ENCODE measurements around the gene WWOX.

WWOX gene

DNA sequence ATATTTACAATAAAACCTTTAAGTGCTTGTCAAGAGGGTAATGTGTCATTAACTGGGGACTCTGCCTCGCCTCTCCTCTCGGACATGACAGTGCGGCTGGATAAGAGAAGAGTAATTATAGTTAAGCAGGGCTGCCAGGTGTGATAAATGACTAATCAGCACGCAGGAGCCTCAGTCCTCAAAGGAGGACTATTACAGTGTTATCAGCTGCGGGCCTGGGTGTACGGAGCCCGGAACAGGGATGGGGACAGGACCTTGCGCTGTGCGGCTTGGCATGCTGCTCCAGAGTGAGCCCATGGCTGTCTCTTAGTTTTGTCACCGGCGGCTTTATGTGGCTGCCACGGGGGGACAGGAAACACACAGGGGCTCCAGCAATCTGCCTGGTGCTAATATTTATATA, 893.9 kb downstream of the WWOX start:
- H3K4me3 ChIP-seq (ENCODE audit: low read length in 2 of 2), result no peak overlapping the region
- no peaks in the 10 kb centered on the region for H3K27me3 ChIP-seq (ENCODE audit: control insufficient read depth in 2 of 2, insufficient read depth in 2 of 2, low read length in 2 of 2)
- H3K36me3 ChIP-seq (ENCODE audit: control insufficient read depth in 2 of 2, insufficient read depth in 2 of 2, low read length in 2 of 2), result no peaks in the 10 kb centered on the region
- H3K9ac ChIP-seq (ENCODE audit: low read depth in 1 of 2, low read length in 2 of 2), result no peak overlapping the region
- no peaks in the 10 kb centered on the region for H3K4me1 ChIP-seq (ENCODE audit: control insufficient read depth in 2 of 2, insufficient read depth in 2 of 2, low read length in 2 of 2)
- H3K27ac ChIP-seq (ENCODE audit: low read depth in 2 of 2, low read length in 2 of 2), result no peak overlapping the region
- no peaks in the 10 kb centered on the region for H3K9me3 ChIP-seq (ENCODE audit: control insufficient read depth in 2 of 2, low read length in 2 of 2)

DNA sequence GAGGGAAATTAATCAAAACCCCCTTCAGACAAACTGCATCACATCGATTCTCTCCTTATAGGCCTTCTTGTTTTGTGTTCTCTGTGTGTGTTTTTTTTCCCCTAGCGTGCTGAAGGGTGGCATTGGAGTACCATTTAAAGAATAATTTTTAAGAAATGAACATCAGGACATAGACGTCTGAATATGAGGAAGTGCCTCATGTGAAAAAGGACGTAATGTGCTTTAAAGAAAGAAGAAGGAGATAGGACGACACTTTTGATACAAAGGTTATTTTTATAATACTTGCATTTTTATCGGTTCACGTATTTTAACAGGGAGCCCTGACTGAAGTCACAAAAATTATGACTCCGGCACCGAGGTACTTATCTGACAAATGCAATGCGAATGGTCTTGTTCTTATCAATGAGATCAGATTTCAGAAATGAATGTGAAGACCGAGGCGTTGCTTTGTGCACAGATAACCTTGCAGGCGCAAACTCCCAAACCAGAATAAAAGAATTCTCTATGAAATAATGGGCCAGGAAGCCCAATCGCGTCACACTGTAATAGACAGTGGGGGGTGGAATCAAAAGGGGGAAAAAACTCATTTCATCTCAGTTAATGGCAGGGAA, 894.8 kb downstream of the WWOX start:
- Histone ChIP-seq H3K9me3 (ENCODE audit: control insufficient read depth in 2 of 2, low read length in 2 of 2) (no peaks in the 10 kb centered on the region), H3K36me3 (ENCODE audit: control insufficient read depth in 2 of 2, insufficient read depth in 2 of 2, low read length in 2 of 2) (no peaks in the 10 kb centered on the region), H3K4me1 (ENCODE audit: control insufficient read depth in 2 of 2, insufficient read depth in 2 of 2, low read length in 2 of 2) (no peaks in the 10 kb centered on the region)

DNA sequence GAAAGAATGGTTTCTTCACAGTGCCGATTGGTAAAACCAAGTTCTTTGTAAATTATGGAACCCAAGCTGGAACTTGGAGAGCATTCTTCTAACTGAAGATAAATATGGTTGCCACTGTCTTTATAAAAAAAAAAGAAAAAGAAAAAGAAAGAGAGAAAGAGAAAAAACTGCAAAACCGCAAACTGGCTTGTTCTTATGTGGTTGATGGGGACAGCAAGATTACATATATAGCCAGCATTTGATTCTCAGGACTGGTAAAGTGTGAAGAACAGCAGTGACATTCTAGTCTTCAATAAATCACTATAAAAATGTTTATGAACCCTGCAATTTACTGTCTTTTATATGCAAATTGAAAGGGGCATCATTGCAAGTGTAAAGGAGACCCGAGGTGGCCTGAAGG, 896.0 kb downstream of the WWOX start:
- no peaks in the 10 kb centered on the region for H3K27me3 ChIP-seq (ENCODE audit: control insufficient read depth in 2 of 2, insufficient read depth in 2 of 2, low read length in 2 of 2)
- no peak overlapping the region for H3K27ac ChIP-seq (ENCODE audit: low read depth in 2 of 2, low read length in 2 of 2)
- no peak overlapping the region for H3K9ac ChIP-seq (ENCODE audit: low read depth in 1 of 2, low read length in 2 of 2)
- no peak overlapping the region for H3K4me3 ChIP-seq (ENCODE audit: low read length in 2 of 2)
- no peaks in the 10 kb centered on the region for H3K9me3 ChIP-seq (ENCODE audit: control insufficient read depth in 2 of 2, low read length in 2 of 2)
- no peaks in the 10 kb centered on the region for H3K36me3 ChIP-seq (ENCODE audit: control insufficient read depth in 2 of 2, insufficient read depth in 2 of 2, low read length in 2 of 2)
- H3K4me1 ChIP-seq (ENCODE audit: control insufficient read depth in 2 of 2, insufficient read depth in 2 of 2, low read length in 2 of 2), result no peaks in the 10 kb centered on the region

More for the DNA sequence above, 894.8 kb downstream of the WWOX start:
- Histone ChIP-seq H3K27me3 (ENCODE audit: control insufficient read depth in 2 of 2, insufficient read depth in 2 of 2, low read length in 2 of 2) (no peaks in the 10 kb centered on the region), H3K4me3 (ENCODE audit: low read length in 2 of 2) (no peak overlapping the region), H3K9ac (ENCODE audit: low read depth in 1 of 2, low read length in 2 of 2) (no peak overlapping the region), H3K27ac (ENCODE audit: low read depth in 2 of 2, low read length in 2 of 2) (no peak overlapping the region)

DNA sequence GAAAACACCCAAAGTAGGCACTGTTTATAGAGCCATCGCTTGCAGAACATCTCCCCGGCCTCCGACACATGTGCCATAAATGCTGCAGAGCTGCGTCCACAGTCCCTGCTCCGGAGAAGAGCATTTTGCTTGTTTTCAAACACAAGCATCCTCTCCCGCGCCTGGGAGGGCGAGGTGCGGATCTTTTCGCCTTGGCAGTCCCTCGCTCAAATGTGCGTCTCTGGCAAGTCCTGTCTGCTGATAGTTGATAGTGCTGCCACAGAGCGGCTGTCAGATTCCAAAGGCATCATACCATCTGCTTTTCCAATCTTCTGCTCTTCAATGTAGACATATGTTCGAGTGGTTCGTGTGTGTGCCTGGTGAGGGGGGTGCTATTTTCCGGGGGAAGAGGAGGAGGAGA, 897.3 kb downstream of the WWOX start:
- no peaks in the 10 kb centered on the region for H3K36me3 ChIP-seq (ENCODE audit: control insufficient read depth in 2 of 2, insufficient read depth in 2 of 2, low read length in 2 of 2)
- no peaks in the 10 kb centered on the region for H3K4me1 ChIP-seq (ENCODE audit: control insufficient read depth in 2 of 2, insufficient read depth in 2 of 2, low read length in 2 of 2)
- H3K27me3 ChIP-seq (ENCODE audit: control insufficient read depth in 2 of 2, insufficient read depth in 2 of 2, low read length in 2 of 2), result no peaks in the 10 kb centered on the region
- H3K27ac ChIP-seq (ENCODE audit: low read depth in 2 of 2, low read length in 2 of 2), result no peak overlapping the region
- H3K4me3 ChIP-seq (ENCODE audit: low read length in 2 of 2), result no peak overlapping the region
- H3K9me3 ChIP-seq (ENCODE audit: control insufficient read depth in 2 of 2, low read length in 2 of 2), result no peaks in the 10 kb centered on the region
- H3K9ac ChIP-seq (ENCODE audit: low read depth in 1 of 2, low read length in 2 of 2), result no peak overlapping the region

DNA sequence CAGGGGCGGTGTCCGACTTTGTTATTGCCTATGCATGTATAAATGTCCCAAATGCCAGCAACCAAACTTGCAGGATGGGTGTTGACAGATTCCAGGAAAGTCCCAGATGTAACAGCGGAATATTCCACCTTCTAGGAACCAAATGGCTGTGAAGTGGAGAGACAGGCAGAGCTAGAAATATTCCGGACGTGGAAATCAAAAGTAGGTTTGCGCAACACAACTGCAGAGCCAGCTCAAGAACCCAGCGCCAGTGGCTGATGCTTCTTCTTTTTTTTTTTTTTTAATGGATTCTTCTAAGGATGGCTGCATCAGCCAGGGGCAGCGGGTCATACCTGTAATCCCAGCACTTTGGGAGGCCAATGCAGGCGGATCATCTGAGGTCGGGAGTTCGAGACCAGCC, 899.4 kb downstream of the WWOX start:
- no peaks in the 10 kb centered on the region for H3K9me3 ChIP-seq (ENCODE audit: control insufficient read depth in 2 of 2, low read length in 2 of 2)
- peaks cover 5 to 6% of the 10 kb centered on the region in 2 donors for H3K4me1 ChIP-seq (ENCODE audit: control insufficient read depth in 2 of 2, insufficient read depth in 2 of 2, low read length in 2 of 2)
- no peaks in the 10 kb centered on the region for H3K27me3 ChIP-seq (ENCODE audit: control insufficient read depth in 2 of 2, insufficient read depth in 2 of 2, low read length in 2 of 2)
- no peak overlapping the region for H3K9ac ChIP-seq (ENCODE audit: low read depth in 1 of 2, low read length in 2 of 2)
- H3K27ac ChIP-seq (ENCODE audit: low read depth in 2 of 2, low read length in 2 of 2), result no peak overlapping the region
- H3K36me3 ChIP-seq (ENCODE audit: control insufficient read depth in 2 of 2, insufficient read depth in 2 of 2, low read length in 2 of 2), result no peaks in the 10 kb centered on the region
- H3K4me3 ChIP-seq (ENCODE audit: low read length in 2 of 2), result no peak overlapping the region

DNA sequence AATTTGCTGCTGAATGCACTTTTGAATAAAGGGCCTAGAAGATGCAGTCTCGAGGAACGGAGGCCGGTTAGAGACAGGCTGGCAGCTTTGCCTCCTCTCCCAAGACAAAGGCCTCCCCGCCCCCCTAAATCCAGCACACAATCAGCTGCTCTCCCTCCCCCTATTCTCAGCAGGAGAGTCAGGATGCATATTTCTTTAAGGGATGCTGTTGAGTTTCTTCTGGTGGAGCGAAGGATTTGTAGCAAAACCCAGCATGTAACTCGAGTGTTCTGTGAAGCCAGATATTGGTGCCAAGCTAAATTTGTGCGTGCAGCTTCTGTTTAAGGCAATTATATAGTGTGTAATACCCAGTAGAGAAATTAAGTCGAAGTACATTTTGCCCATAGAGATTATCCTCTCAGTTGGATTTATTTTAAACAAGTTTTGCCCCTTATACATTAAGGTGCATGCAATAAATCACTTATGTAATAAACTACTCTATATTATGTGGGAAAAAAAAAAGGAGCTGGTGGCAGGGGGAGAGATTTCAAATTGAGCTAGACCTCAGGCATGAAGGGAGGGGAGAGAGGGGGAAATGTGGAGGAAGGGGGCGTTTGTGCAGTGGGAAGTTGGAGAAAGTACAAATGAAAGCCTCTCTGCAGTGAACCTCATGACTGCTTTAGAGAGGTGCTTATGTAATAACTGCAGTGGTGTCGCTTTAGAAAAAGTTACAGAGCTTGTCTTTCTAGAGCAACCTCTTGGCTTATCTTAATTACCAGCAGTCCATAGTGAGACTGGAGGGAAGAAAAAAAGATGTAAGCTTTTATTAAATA, 901.9 kb downstream of the WWOX start:
- H3K27ac ChIP-seq (ENCODE audit: low read depth in 2 of 2, low read length in 2 of 2), result no peak overlapping the region

DNA sequence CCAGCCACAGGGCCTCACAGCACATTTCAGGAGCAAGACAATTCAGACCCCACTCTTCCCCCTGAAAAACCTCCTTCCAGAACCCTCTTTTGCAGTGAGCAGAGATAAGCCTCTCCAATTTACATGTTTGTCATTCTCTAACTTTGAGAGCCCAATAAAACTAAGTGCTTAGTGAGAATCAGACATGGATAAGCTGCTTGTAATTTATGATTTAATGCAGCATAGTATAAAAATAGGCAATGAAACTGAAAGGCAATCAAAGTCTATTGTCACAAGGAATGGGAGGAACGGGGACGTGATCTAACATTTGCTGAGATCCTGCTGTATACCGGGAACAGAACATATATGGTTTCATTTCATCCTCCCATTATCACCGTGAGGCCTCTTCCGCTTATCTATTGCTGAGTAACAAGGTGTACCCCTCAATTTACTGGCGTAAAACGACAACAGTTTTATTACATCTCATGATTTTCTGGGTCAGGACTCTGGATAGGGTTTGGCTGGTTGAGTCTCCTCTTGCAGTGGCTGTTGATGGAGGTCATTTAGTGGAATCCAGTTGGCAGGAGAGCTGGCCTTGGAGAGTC, 903.7 kb downstream of the WWOX start:
- Histone ChIP-seq H3K27me3 (ENCODE audit: control insufficient read depth in 2 of 2, insufficient read depth in 2 of 2, low read length in 2 of 2) (no peaks in the 10 kb centered on the region), H3K36me3 (ENCODE audit: control insufficient read depth in 2 of 2, insufficient read depth in 2 of 2, low read length in 2 of 2) (no peaks in the 10 kb centered on the region), H3K4me3 (ENCODE audit: low read length in 2 of 2) (no peak overlapping the region), H3K27ac (ENCODE audit: low read depth in 2 of 2, low read length in 2 of 2) (no peak overlapping the region), H3K4me1 (ENCODE audit: control insufficient read depth in 2 of 2, insufficient read depth in 2 of 2, low read length in 2 of 2) (peaks cover 5 to 6% of the 10 kb centered on the region in 2 donors), H3K9ac (ENCODE audit: low read depth in 1 of 2, low read length in 2 of 2) (no peak overlapping the region), H3K9me3 (ENCODE audit: control insufficient read depth in 2 of 2, low read length in 2 of 2) (no peaks in the 10 kb centered on the region)

More for the DNA sequence above, 901.9 kb downstream of the WWOX start:
- Histone ChIP-seq H3K9me3 (ENCODE audit: control insufficient read depth in 2 of 2, low read length in 2 of 2) (no peaks in the 10 kb centered on the region), H3K4me3 (ENCODE audit: low read length in 2 of 2) (no peak overlapping the region), H3K36me3 (ENCODE audit: control insufficient read depth in 2 of 2, insufficient read depth in 2 of 2, low read length in 2 of 2) (no peaks in the 10 kb centered on the region), H3K9ac (ENCODE audit: low read depth in 1 of 2, low read length in 2 of 2) (no peak overlapping the region), H3K4me1 (ENCODE audit: control insufficient read depth in 2 of 2, insufficient read depth in 2 of 2, low read length in 2 of 2) (peaks cover 5 to 6% of the 10 kb centered on the region in 2 donors), H3K27me3 (ENCODE audit: control insufficient read depth in 2 of 2, insufficient read depth in 2 of 2, low read length in 2 of 2) (no peaks in the 10 kb centered on the region)

DNA sequence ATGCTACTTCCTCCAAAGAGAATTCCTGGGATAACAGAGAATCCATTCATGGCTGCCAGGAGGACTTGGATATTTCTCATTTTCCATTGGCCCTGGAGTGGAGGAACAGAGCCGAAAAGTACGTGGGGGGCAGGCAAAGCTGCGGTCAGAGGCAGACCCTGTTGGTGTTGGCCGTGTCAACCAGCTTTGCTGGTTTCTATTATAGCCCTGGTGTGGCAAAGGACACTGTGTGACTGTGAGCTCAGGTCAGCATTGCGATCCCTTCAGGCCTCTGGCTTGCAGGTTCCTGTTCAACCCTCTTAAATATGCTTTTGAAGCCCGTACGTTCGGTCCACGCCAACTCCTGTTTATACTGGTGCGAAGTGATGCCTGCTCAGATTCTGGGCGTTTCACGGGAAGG, 904.9 kb downstream of the WWOX start:
- H3K27me3 ChIP-seq (ENCODE audit: control insufficient read depth in 2 of 2, insufficient read depth in 2 of 2, low read length in 2 of 2), result no peaks in the 10 kb centered on the region
- no peaks in the 10 kb centered on the region for H3K9me3 ChIP-seq (ENCODE audit: control insufficient read depth in 2 of 2, low read length in 2 of 2)
- H3K9ac ChIP-seq (ENCODE audit: low read depth in 1 of 2, low read length in 2 of 2), result no peak overlapping the region
- no peak overlapping the region for H3K27ac ChIP-seq (ENCODE audit: low read depth in 2 of 2, low read length in 2 of 2)
- no peaks in the 10 kb centered on the region for H3K36me3 ChIP-seq (ENCODE audit: control insufficient read depth in 2 of 2, insufficient read depth in 2 of 2, low read length in 2 of 2)
- H3K4me1 ChIP-seq (ENCODE audit: control insufficient read depth in 2 of 2, insufficient read depth in 2 of 2, low read length in 2 of 2), result peaks cover 5 to 6% of the 10 kb centered on the region in 2 donors
- no peak overlapping the region for H3K4me3 ChIP-seq (ENCODE audit: low read length in 2 of 2)

DNA sequence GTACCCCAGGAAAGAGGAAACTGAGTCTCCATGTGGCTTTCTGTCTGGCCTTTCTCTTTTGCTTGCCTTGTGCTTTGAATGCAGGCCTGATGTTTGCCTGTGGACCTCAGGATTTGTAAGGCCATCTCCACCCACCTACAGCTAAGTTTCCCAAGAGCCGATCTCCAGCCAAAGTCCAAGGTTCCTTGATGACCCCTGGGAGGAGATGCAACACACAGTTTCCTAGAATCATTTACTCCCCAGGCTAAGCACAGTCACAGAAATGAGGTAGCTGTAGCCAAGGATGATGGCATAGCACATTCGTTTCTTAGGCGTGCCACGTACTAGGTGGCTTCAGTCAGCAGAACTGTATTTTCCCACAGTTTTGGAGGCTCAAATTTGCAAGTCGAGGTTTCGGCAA, 905.6 kb downstream of the WWOX start:
- Histone ChIP-seq H3K36me3 (ENCODE audit: control insufficient read depth in 2 of 2, insufficient read depth in 2 of 2, low read length in 2 of 2) (no peaks in the 10 kb centered on the region), H3K27ac (ENCODE audit: low read depth in 2 of 2, low read length in 2 of 2) (no peak overlapping the region), H3K4me1 (ENCODE audit: control insufficient read depth in 2 of 2, insufficient read depth in 2 of 2, low read length in 2 of 2) (peaks cover 5 to 6% of the 10 kb centered on the region in 2 donors), H3K9ac (ENCODE audit: low read depth in 1 of 2, low read length in 2 of 2) (no peak overlapping the region), H3K9me3 (ENCODE audit: control insufficient read depth in 2 of 2, low read length in 2 of 2) (no peaks in the 10 kb centered on the region), H3K27me3 (ENCODE audit: control insufficient read depth in 2 of 2, insufficient read depth in 2 of 2, low read length in 2 of 2) (no peaks in the 10 kb centered on the region), H3K4me3 (ENCODE audit: low read length in 2 of 2) (no peak overlapping the region)

DNA sequence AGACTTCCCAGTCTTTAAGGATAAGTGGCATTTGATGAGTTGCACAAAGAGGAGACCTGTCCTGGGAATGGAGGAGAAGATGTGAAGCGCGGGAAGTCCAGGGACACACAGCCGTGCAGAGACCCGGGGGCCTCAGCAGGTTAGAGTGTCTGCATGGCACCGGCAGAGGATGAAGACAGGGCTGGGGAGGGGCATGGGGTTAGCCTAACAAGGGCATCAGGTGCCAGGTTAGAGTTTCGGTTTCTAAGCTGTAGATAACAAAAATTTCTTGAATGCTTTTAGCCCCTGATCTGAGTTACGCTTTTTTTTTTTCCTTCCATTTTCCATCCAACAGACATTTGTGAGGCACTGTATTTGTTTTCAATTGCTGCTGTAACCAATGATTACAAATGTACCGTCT, 906.8 kb downstream of the WWOX start:
- Histone ChIP-seq H3K9me3 (ENCODE audit: control insufficient read depth in 2 of 2, low read length in 2 of 2) (no peaks in the 10 kb centered on the region), H3K4me3 (ENCODE audit: low read length in 2 of 2) (no peak overlapping the region), H3K36me3 (ENCODE audit: control insufficient read depth in 2 of 2, insufficient read depth in 2 of 2, low read length in 2 of 2) (no peaks in the 10 kb centered on the region), H3K27me3 (ENCODE audit: control insufficient read depth in 2 of 2, insufficient read depth in 2 of 2, low read length in 2 of 2) (no peaks in the 10 kb centered on the region), H3K9ac (ENCODE audit: low read depth in 1 of 2, low read length in 2 of 2) (no peak overlapping the region), H3K27ac (ENCODE audit: low read depth in 2 of 2, low read length in 2 of 2) (no peak overlapping the region), H3K4me1 (ENCODE audit: control insufficient read depth in 2 of 2, insufficient read depth in 2 of 2, low read length in 2 of 2) (peaks cover 5 to 6% of the 10 kb centered on the region in 2 donors)

Data from mucosa of rectum (tissue), 2 donors.